ENCODE results near the gene IST1.

IST1 gene

DNA sequence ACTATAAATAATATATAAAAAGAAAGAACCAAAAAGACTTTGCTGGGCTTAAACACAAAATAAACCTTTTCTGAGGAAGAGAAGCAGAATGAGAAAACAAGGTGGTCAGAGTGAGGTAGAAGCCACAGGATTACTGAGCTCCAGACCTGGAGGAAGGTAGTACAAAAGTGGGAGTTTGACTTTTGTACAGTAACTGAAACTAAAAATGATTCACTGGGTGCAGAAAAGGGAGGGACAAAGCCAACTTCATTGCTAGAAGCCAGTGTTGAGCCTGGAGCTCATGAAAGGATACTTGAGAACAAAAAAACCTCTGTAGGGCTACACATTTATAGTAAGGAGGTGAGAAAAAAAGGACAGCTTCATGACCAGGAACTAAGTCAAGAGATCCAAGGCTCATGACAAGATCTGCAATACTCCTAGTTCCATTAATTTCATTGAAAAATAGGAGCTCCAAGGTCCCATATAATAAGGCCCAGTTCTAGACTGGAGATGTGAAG, 59.4 kb downstream of the IST1 start:
- no peak overlapping the region for H3K4me3 ChIP-seq (ENCODE audit: low read depth, low read length)
- DNase-seq (ENCODE audit: low read depth), result peak; percentile 7
- TF ChIP-seq, protein P1, sequence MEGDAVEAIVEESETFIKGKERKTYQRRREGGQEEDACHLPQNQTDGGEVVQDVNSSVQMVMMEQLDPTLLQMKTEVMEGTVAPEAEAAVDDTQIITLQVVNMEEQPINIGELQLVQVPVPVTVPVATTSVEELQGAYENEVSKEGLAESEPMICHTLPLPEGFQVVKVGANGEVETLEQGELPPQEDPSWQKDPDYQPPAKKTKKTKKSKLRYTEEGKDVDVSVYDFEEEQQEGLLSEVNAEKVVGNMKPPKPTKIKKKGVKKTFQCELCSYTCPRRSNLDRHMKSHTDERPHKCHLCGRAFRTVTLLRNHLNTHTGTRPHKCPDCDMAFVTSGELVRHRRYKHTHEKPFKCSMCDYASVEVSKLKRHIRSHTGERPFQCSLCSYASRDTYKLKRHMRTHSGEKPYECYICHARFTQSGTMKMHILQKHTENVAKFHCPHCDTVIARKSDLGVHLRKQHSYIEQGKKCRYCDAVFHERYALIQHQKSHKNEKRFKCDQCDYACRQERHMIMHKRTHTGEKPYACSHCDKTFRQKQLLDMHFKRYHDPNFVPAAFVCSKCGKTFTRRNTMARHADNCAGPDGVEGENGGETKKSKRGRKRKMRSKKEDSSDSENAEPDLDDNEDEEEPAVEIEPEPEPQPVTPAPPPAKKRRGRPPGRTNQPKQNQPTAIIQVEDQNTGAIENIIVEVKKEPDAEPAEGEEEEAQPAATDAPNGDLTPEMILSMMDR (IDR thresholded peaks at IDR 0.05; ENCODE audit: insufficient read depth, low read depth, low read length, missing control alignments), result no peak

DNA sequence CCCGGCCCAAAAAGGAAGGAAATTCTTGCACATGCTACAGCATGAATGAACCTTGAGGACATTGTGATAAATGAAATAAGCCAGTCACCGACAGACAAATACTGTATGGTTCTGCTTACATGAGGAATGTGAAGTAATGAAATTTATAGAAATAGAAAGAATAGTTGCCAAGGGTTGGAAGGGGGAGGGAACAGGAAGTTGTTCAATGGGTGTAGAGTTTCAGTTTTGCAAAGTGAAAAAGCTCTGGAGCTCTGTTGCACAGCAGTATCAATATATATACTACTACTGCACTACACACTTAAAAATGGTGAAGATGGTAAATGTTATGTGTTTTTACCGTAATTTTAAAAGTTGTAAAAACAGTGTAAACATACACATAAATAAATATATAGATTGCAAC, 61.2 kb downstream of the IST1 start:
- DNase-seq (ENCODE audit: low read depth), result peak; percentile 34
- TF ChIP-seq, protein P1 (IDR thresholded peaks at IDR 0.05; ENCODE audit: insufficient read depth, low read depth, low read length, missing control alignments), result no peak
- no peak overlapping the region for H3K4me3 ChIP-seq (ENCODE audit: low read depth, low read length)

- TF ChIP-seq, protein P1 (IDR thresholded peaks at IDR 0.05; ENCODE audit: insufficient read depth, low read depth, low read length, missing control alignments), result peak; percentile 84
- DNase-seq (ENCODE audit: low read depth), result peak; percentile 93
- no peak overlapping the region for H3K4me3 ChIP-seq (ENCODE audit: low read depth, low read length)
These were observed 66.0 kb downstream of the IST1 start for GRCh38 chr16:71961066-71962039.

GRCh38 chr16:71963125-71963875, 68.0 kb downstream of the IST1 start:
- peak; percentile 11 for DNase-seq (ENCODE audit: low read depth)
- H3K4me3 ChIP-seq (ENCODE audit: low read depth, low read length), result no peak overlapping the region
- TF ChIP-seq, protein P1 (IDR thresholded peaks at IDR 0.05; ENCODE audit: insufficient read depth, low read depth, low read length, missing control alignments), result no peak

- TF ChIP-seq, protein P1 (IDR thresholded peaks at IDR 0.05; ENCODE audit: insufficient read depth, low read depth, low read length, missing control alignments), result no peak
- DNase-seq (ENCODE audit: low read depth), result no peak
- no peak overlapping the region for H3K4me3 ChIP-seq (ENCODE audit: low read depth, low read length)
These were observed 69.9 kb downstream of the IST1 start for GRCh38 chr16:71965223-71965622.

- DNase-seq (ENCODE audit: low read depth), result no peak
- TF ChIP-seq, protein P1 (IDR thresholded peaks at IDR 0.05; ENCODE audit: insufficient read depth, low read depth, low read length, missing control alignments), result no peak
- no peak overlapping the region for H3K4me3 ChIP-seq (ENCODE audit: low read depth, low read length)
These were observed 71.6 kb downstream of the IST1 start for GRCh38 chr16:71966932-71967331.

All from GM12865 (cell line).